Nephron progenitor cell (in vitro differentiated cells): ENCODE measurements around the gene TMPRSS9.
A peak's percentile ranks its signal among the peaks of the same experiment; 100 is the strongest.

ENCODE experiments used
- DNase-seq: peaks from one replicate; pipeline ENCODE4 v3.0.0; 2021
- H3K27ac Mint-ChIP-seq: 2 replicates; pipeline ENCODE4 v1.8.0; 2021; ENCODE audit warnings: mild to moderate bottlenecking, moderate library complexity, mixed read lengths
- H3K27me3 Mint-ChIP-seq: 2 replicates; pipeline ENCODE4 v1.8.0; 2021; ENCODE audit warnings: mild to moderate bottlenecking, low read depth, mixed read lengths; ENCODE audit not compliant: poor library complexity
- H3K36me3 Mint-ChIP-seq: 2 replicates; pipeline ENCODE4 v1.8.0; 2021; ENCODE audit warnings: low read depth, mixed read lengths
- H3K4me1 Mint-ChIP-seq: 2 replicates; pipeline ENCODE4 v1.8.0; 2021; ENCODE audit warnings: mixed read lengths
- H3K4me3 Mint-ChIP-seq: 2 replicates; pipeline ENCODE4 v1.8.0; 2021; ENCODE audit warnings: mild to moderate bottlenecking, moderate library complexity, mixed read lengths
- H3K9me3 Mint-ChIP-seq: 2 replicates; pipeline ENCODE4 v1.8.0; 2021; ENCODE audit warnings: mild to moderate bottlenecking, moderate library complexity, mixed read lengths
- CTCF ChIP-seq: fragments of 200-600 bp; sonication (generic); IDR thresholded peaks from 2 replicates; pipeline ENCODE4 v1.5.0; 2021; ENCODE audit warnings: antibody characterized with exemption

Gene TMPRSS9

GRCh38 chr19:2358548-2359173, 1.4 kb upstream of the TMPRSS9 start:
- Mint-ChIP-seq H3K27ac (no peak overlapping the region), H3K9me3 (no peaks in the 10 kb centered on the region), H3K27me3 (peaks cover 29% of the 10 kb centered on the region), H3K4me3 (no peak overlapping the region), H3K36me3 (no peaks in the 10 kb centered on the region), H3K4me1 (peaks cover 11% of the 10 kb centered on the region)
- no peak for TF ChIP-seq CTCF
- no peak for DNase-seq

DNA sequence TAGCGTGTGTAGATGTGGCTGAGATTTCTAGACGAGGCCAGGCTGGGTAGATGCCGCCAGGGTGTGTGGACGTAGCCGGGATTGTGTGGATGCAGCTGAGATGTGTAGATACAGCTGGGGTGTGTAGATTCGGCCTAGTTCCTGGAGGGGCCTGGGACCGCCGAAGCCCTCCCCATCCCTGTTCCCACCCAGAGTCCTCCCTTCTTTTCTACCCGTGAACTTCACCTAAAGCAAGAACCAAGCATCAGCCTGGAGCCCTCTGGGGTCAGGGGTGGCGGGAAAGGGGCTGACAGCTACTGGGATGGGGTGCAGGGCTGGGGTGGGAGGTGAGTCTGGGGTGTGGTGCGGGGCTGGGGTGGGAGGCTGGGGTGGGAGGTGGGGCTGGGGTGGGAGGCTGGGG, 768 bp downstream of the TMPRSS9 start:
- peaks cover 21% of the 10 kb centered on the region for H3K4me1 Mint-ChIP-seq
- H3K27me3 Mint-ChIP-seq, result peaks cover 38% of the 10 kb centered on the region
- H3K36me3 Mint-ChIP-seq, result no peaks in the 10 kb centered on the region
- H3K4me3 Mint-ChIP-seq, result peak overlapping the region; percentile 28
- H3K9me3 Mint-ChIP-seq, result peaks cover 5% of the 10 kb centered on the region
- H3K27ac Mint-ChIP-seq, result no peak overlapping the region
- TF ChIP-seq CTCF, result no peak
- no peak for DNase-seq

DNA sequence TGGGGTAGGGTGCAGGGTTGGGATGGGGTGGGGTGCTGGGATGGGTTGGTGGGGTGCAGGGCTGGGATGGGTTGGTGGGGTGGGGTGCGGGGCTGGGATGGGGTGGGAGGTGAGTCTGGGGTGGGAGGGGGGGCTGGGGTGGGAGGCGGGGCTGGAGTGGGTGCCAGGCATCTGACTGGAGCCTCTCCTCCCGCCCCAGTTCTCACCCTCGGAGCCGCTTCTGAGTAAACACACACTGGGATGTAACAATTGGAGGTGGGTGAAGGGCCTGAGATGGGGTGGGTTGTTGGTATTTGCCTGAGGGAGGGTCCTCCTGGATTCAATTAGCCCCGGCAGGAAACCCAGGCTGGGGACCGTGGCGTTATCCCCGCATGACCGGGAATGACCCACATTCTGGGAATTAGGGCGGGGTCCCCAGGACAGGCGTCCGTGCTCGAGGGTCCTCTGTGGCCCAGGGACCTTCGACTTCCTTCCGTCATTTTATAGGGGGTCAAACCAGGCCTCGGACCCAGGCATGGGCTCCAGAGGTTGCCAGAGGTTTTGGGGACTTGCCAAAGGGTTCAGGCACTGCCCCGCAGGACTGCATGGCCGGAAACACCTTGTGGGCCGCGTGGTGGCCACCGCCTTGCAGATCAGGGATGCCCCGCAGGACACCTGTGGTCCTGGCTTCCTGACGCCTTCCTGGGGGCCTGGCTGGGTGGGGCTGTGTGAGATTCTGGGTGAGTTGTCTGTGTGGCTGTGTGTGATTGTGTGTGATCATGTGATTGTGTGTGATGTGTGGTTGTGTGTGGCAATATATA, 1.4 kb downstream of the TMPRSS9 start:
- Mint-ChIP-seq H3K36me3 (no peaks in the 10 kb centered on the region), H3K4me1 (peaks cover 21% of the 10 kb centered on the region), H3K9me3 (peaks cover 9% of the 10 kb centered on the region), H3K27ac (no peak overlapping the region), H3K27me3 (peaks cover 38% of the 10 kb centered on the region), H3K4me3 (no peak overlapping the region)
- TF ChIP-seq CTCF, result no peak
- DNase-seq, result no peak

- no peak for DNase-seq
- Mint-ChIP-seq H3K27me3 (peaks cover 38% of the 10 kb centered on the region), H3K27ac (no peak overlapping the region), H3K4me1 (peaks cover 21% of the 10 kb centered on the region), H3K9me3 (peaks cover 13% of the 10 kb centered on the region), H3K4me3 (no peak overlapping the region), H3K36me3 (no peaks in the 10 kb centered on the region)
- TF ChIP-seq CTCF, result no peak
Measured at GRCh38 chr19:2362046-2362969, 2.2 kb downstream of the TMPRSS9 start.

- no peak overlapping the region for H3K4me3 Mint-ChIP-seq
- TF ChIP-seq CTCF, result no peak
- H3K27me3 Mint-ChIP-seq, result peaks cover 38% of the 10 kb centered on the region
- H3K4me1 Mint-ChIP-seq, result peaks cover 22% of the 10 kb centered on the region
- no peak overlapping the region for H3K27ac Mint-ChIP-seq
- no peaks in the 10 kb centered on the region for H3K36me3 Mint-ChIP-seq
- no peak for DNase-seq
- peaks cover 14% of the 10 kb centered on the region for H3K9me3 Mint-ChIP-seq
Measured at GRCh38 chr19:2362970-2363300, 2.9 kb downstream of the TMPRSS9 start.
